ENCODE data around the gene ARHGAP23. TPM values are rescaled to one million over a fixed set of nuclear protein-coding genes. Genes with fewer than 3 reads are reported as not detected.

The ARHGAP23 gene
- total and polyA plus RNA-seq, 2 donors (not counting 3 experiments of a cell fraction or from before 2014, with no cell fraction given): 25.4 to 190 TPM

- Histone ChIP-seq H2AFZ (ENCODE audit: low read depth, low read length) (peak overlapping the region; percentile 57), H3K79me2 (ENCODE audit: control insufficient read depth, insufficient read depth, low read length) (peaks cover 53% of the 10 kb centered on the region), H3K4me3 (replicated peaks in 1 of 3; ENCODE audit: insufficient read depth in 1 of 3, low read depth in 1 of 3, low read length in 3 of 3) (peak overlapping the region; percentile 52 to 67 (median 63)), H3K9ac (replicated peaks; ENCODE audit: extremely low read depth, insufficient read depth, low read length) (peak overlapping the region; percentile 58), H3K27me3 (ENCODE audit: control insufficient read depth in 2 of 2, insufficient read depth in 2 of 2, low read length in 2 of 2) (no peaks in the 10 kb centered on the region), H4K20me1 (replicated peaks; ENCODE audit: control insufficient read depth, extremely low read depth, insufficient read depth, low read length) (peaks cover 5% of the 10 kb centered on the region), H3K4me1 (ENCODE audit: control insufficient read depth, extremely low read depth, insufficient read depth, low read length) (peaks cover 53% of the 10 kb centered on the region), H3K36me3 (ENCODE audit: control insufficient read depth in 2 of 2, extremely low read depth in 1 of 2, insufficient read depth in 2 of 2, low read length in 2 of 2) (peaks cover 0 to 2% of the 10 kb centered on the region in 2 experiments), H3K9me1 (replicated peaks; ENCODE audit: control insufficient read depth, extremely low read depth, insufficient read depth, low read length) (no peaks in the 10 kb centered on the region), H3K9me3 (replicated peaks; ENCODE audit: control insufficient read depth, insufficient read depth, low read length) (no peaks in the 10 kb centered on the region), H3K4me2 (ENCODE audit: insufficient read depth, low read length) (peak overlapping the region; percentile 87), H3K27ac (ENCODE audit: insufficient read depth, low read depth, low read length) (peak overlapping the region; percentile 94)
- FAIRE-seq (no peak), DNase-seq (ENCODE audit: low read depth, low spot score) (no peak)
- TF ChIP-seq POLR2AphosphoS5 (IDR thresholded peaks at IDR 0.05; ENCODE audit: insufficient read depth, low read depth, low read length) (no peak), MAX (IDR thresholded peaks at IDR 0.05; ENCODE audit: insufficient read depth, insufficient read length) (no peak), JUN (IDR thresholded peaks at IDR 0.05; ENCODE audit: borderline replicate concordance, insufficient read depth, insufficient read length, low read depth) (no peak), GATA2 (IDR thresholded peaks at IDR 0.05; ENCODE audit: insufficient read depth, insufficient read length, low read depth, low read length) (no peak), CTCF (IDR thresholded peaks at IDR 0.05; ENCODE audit: extremely low read depth in 1 of 2, insufficient read depth in 1 of 2, low read depth in 1 of 2, low read length in 2 of 2) (no peak), POLR2A (IDR thresholded peaks at IDR 0.05; ENCODE audit: low read depth, low read length) (no peak), EZH2 (IDR thresholded peaks at IDR 0.05; ENCODE audit: borderline replicate concordance, low read depth, low read length, severe bottlenecking) (no peak), MYC (IDR thresholded peaks at IDR 0.05; ENCODE audit: low read depth, low read length) (no peak), FOS (IDR thresholded peaks at IDR 0.05; ENCODE audit: borderline replicate concordance, insufficient read depth, low read length) (no peak)
- TSS peak; percentile 25 for BruUV-seq (replicated peaks)
- intact Hi-C loops (cut with micrococcal nuclease) (no loop called here), dilution Hi-C loops (cut with MboI; ENCODE audit: extremely low pct_ligation_motif_present, low sequenced_read_pairs) (no loop called here)
- POLR2A ChIA-PET: no interaction called here
- CTCF ChIA-PET: interaction anchor here (0.7 to 5.7 kb wide), 8 partner anchors 12 to 157 kb away, joined by 3 to 72 read pairs (median 6); no protein-coding TSS in a partner anchor
Observed at GRCh38 chr17:38427160-38427949, 909 bp upstream of the ARHGAP23 start.
